ENCODE data around the gene CDK17.
"Not testable (repeated sequence)": the region's sequence is repeated elsewhere in the genome, so short reads cannot be mapped to it uniquely, and the experiment has no call there.

The CDK17 gene

GRCh38 chr12:96383991-96384390 is 16.2 kb downstream of the CDK17 start:
- FAIRE-seq, result no peak

GRCh38 chr12:96383371-96383770 is 16.9 kb downstream of the CDK17 start:
- FAIRE-seq, result no peak

DNA sequence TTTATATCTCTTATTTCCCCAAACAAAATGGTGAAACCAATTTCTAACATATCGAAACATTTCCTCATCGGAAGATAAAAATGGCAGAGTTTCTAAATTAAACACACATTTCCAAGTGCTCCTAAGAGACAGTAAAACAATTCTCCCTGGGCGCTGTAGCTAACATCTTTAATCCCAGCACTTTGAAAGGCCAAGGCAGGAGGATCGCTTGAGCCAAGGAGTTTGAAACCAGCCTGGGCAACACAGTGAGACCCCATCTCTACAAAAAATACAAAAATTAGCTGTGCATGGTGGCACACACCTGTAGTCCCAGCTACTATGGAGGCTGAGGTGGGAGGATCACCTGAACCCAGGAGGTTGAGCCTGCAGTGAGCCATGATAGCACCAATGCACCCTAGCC is 20.5 kb downstream of the CDK17 start:
- FAIRE-seq, result not testable (repeated sequence)

DNA sequence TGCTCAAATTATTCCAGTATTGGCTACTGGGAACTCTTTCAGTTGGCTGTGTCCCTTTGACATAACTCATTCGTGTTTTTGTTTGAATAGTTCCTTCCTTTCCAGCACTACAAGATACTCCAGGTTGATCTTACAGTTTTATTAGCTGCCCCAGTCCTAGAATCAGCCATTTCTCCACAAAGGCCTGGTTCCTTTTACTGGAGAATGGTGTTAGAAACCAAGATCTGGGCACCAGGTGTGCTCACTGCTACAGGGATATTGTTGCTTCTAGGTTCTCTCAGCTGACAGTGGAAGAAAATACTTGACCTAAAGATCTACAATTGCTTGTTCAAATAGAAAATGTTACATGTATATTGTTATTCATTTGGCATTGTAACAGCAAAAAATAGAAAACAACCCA is 21.9 kb downstream of the CDK17 start:
- FAIRE-seq, result no peak

DNA sequence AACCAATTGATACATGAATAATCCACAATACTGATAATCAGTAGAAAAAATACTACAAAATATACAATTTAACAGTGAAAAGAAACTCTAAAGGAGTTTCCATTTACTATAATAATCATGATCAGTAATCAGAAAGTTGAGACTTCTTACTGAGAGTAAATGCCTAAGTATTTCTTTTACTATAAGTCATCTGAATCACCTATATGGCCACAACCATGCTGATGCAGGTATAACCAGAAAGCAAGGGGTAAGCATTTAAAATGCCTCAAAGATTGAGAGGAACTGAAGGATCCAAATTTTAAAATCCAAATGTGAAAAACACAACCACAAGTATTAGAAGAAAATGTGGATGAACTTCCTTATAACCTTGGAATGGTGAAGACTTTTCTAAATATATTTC is 23.4 kb downstream of the CDK17 start:
- FAIRE-seq, result no peak

DNA sequence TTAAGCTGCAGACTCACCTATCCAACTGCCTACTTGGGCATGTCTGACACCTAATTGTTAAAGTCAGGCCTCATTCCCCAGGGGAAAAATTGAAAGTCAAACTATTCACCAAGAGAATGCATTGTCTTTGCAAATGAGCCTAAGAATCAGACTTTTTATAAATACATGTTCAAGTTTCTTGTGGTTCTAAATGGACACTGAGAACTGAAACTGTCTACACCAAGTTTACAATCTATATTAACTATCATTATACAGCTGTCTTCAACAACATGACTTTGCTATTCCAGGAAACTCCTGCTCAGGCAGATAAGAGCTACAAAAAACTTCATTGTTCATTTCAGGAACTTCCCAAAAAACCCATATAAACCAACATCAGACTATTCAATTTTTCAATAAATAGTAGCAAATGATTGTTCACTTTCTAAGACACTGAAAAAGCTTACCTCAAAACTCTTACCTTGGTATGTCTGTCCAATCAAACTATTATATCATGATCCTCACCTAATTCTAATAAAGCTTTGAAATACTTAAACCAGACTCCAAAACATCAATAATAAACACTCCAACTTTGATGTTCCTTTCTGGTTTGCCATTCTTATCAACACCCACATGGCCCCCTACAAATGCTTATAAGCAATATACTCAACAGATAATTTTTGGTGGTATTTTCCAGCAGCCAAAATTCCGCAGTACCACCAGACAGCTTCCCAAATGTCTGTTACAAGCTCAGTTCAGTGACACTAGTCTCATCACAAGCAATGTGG is 24.2 kb downstream of the CDK17 start:
- no peak for FAIRE-seq

DNA sequence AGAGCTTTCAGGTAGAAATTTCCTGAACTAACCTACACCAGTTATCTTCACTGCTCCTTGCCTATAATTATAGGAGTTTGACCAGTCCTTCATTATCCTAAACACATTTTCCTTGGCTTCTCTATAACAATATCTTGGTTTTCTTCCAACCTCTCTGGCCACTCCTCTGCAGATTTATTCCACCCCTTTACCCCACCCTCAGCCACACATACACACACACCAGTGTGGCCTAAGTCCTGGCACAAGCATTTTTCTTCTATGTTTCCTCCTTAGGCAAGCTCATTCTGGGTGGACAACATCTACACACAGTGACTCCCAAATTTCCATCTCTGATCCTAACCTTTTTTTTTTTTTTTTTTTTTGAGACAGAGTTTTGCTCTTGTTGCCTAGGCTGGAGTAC is 25.1 kb downstream of the CDK17 start:
- no peak for FAIRE-seq

DNA sequence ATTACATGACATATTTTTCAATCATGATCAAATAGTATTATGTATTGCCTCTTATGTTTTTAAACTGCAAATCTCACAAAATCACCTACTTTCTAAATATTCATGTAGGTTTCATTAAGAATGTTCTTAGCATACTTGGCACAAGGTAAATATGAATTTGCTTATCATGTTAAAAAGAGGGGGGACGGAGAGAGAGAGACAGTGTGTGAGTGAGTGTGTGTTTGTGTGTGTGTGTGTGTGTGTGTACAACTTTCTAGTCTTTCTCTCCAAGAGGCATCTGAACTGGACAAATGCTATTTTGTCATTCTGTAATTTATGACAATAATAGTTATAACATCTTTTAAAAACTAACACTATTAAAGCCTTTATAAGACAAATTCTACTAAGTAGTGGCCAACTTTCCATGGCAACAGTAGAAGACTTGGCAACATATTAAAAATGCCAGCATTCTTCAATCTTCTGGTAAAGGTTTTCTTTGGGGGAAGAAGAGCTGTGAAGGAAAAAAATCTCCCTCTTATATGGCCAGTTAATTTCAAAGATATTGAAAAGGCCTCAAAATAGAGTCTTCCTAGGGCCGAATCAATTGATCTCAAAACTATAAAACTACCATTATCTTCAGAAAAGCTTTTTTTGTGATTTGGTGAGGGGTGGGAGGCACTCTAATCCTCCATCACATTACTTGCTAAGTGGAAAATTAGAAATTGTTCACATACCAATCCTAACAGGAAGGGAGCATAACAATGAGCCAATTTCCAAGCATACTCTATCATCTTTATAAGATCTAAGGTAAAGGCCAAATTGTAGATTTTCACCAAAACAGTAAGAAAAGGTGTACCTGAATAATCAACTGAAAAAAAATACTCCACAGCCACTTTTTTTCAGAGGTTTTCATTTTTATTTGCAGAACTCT is 28.2 kb downstream of the CDK17 start:
- no peak for FAIRE-seq

DNA sequence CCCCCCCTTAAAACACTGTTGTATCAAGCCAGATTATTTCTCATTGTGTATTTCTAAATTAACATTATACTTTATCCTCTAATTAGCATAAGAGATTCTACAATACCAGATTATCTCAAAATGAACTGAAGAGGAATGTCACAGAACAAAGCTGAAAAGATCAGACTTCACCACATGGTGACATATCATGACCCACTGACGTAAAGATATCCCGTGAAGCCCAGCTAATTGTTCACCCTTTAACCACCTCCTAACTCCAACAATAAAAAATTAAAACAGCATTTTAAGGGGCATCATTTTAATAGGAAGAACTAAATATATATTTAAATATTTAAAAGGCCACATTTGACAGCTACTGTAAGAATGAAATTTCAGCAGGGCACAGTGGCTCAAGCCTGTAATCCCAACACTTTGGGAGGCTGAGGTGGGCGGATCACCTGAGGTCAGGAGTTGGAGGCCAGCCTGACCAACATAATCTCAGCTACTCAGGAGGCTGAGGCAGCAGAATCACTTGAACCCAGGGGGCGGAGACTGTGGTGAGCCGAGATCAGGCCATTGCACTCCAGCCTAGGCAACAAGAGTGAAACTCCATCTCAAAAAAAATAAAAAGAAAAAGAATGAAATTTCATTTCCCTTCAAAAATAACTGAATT is 29.0 kb downstream of the CDK17 start:
- no peak for FAIRE-seq

DNA sequence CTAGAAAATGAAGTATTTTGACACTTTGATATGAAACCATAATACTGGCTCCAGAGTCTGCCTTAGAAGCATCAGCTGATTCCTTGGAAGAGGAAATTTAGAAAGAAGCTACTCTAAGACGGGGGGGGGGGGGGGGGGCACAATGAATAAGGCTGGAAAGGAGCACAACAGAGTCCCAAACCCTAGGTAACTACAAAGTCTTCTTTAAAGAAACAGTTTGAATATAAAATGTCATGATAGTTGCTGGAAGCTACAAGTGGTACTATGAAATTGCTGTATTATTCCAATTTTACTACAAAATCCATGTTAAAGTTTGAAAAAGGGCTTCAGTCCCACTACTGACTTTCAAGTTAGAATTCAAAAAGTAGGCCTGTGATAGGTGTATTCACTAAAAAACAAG is 31.6 kb downstream of the CDK17 start:
- FAIRE-seq, result no peak

GRCh38 chr12:96368233-96368632 is 32.0 kb downstream of the CDK17 start:
- no peak for FAIRE-seq

- FAIRE-seq, result no peak
Measured at GRCh38 chr12:96366381-96366654, 33.9 kb downstream of the CDK17 start.

- FAIRE-seq, result no peak
Measured at GRCh38 chr12:96365604-96366380, 34.4 kb downstream of the CDK17 start.

- no peak for FAIRE-seq
Measured at GRCh38 chr12:96364092-96364700, 36.0 kb downstream of the CDK17 start.

DNA sequence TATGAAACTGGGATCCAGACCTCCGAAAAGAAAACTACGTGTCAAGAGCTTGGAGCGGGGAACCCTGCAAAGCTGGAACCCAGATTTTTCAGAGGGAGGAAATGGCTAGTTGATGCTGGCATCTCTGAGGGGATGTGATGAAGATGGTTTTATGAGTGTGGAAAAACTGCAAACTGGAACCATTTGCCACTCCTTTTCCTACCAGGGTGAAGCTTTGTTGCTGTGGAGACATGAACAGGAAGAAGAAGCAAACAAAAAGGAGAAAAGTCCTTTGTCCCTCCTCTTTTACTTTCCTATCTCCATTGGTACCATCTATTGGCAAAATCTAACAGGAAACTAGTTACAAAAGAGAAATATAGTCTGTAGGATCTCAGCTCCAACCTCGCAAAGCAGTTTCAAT is 39.2 kb downstream of the CDK17 start:
- FAIRE-seq, result no peak

DNA sequence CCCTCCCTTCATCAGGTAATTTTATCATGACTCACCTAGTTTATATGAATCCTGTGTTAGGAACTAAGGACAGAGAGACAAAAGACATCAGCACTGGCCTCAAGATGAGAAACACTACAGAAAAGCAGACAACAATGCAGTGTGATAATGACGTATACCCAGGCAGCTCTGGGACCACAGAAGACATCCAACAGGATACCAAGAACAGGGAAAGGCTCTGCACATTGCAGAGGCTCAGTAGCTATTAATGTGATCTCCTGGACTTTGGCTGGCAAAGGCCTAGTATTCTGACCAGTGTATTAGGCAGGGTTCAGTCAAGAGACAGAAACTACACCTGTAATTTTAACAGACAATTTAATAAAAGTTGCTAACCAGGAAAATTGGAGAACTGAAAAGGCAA is 39.7 kb downstream of the CDK17 start:
- FAIRE-seq, result no peak

- no peak for FAIRE-seq
Measured at GRCh38 chr12:96359328-96359727, 40.9 kb downstream of the CDK17 start.

- no peak for FAIRE-seq
Measured at GRCh38 chr12:96356831-96357230, 43.4 kb downstream of the CDK17 start.

- FAIRE-seq, result no peak
Measured at GRCh38 chr12:96354844-96355534, 45.2 kb downstream of the CDK17 start.

DNA sequence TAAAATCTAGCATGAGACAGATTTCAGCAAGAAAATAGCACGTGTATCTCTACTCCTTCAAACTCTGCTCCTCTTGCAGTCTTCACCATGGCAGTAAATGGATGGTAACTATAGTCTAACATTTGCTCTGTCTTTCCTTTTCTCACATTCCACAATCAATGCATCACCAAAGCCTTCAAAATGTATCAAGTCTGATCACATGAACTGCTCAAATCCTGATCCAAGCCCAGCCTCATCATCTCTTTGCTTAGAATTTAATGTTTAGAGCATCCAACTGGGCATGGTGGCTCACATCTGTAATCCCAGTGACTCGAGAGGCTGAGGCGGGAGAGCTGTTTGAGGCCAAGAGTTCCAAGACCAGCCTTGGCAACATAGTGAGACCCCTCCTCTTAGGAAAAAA is 45.9 kb downstream of the CDK17 start:
- no peak for FAIRE-seq

- no peak for FAIRE-seq
Measured at GRCh38 chr12:96352161-96352835, 47.9 kb downstream of the CDK17 start.
